HG03565 (cell line): ENCODE data around the gene CCNY.

Experiments used
- ATAC-seq: cut with Tn5 transposase; IDR thresholded peaks from one replicate; pipeline ENCODE4 v1.9.1; 2021; ENCODE audit warnings: mild to moderate bottlenecking, moderate library complexity; ENCODE audit not compliant: unreplicated experiment

CCNY gene

GRCh38 chr10:35467186-35467585 is 130.9 kb downstream of the CCNY start:
- no peak for ATAC-seq

- ATAC-seq, result no peak
These were observed 134.1 kb downstream of the CCNY start for GRCh38 chr10:35470248-35470924.

GRCh38 chr10:35470925-35471315 is 134.6 kb downstream of the CCNY start:
- ATAC-seq, result no peak

GRCh38 chr10:35471435-35471834 is 135.1 kb downstream of the CCNY start:
- no peak for ATAC-seq

GRCh38 chr10:35480142-35480541 is 143.8 kb downstream of the CCNY start:
- no peak for ATAC-seq

GRCh38 chr10:35481413-35481812 is 145.1 kb downstream of the CCNY start:
- ATAC-seq, result no peak

GRCh38 chr10:35486297-35486990 is 150.1 kb downstream of the CCNY start:
- ATAC-seq, result no peak

- no peak for ATAC-seq
These were observed 151.2 kb downstream of the CCNY start for GRCh38 chr10:35487336-35488034.

- no peak for ATAC-seq
These were observed 151.9 kb downstream of the CCNY start for GRCh38 chr10:35488228-35488627.

- ATAC-seq, result no peak
These were observed 156.3 kb downstream of the CCNY start for GRCh38 chr10:35492386-35493195.

GRCh38 chr10:35493196-35494118 is 157.1 kb downstream of the CCNY start:
- ATAC-seq, result no peak

GRCh38 chr10:35495521-35496119 is 159.3 kb downstream of the CCNY start:
- peak; percentile 47 for ATAC-seq

- ATAC-seq, result no peak
These were observed 161.6 kb downstream of the CCNY start for GRCh38 chr10:35497909-35498308.

GRCh38 chr10:35498693-35499092 is 162.4 kb downstream of the CCNY start:
- ATAC-seq, result peak; percentile 73

- ATAC-seq, result no peak
These were observed 165.6 kb downstream of the CCNY start for GRCh38 chr10:35501923-35502322.

- ATAC-seq, result no peak
These were observed 166.4 kb downstream of the CCNY start for GRCh38 chr10:35502692-35503091.

GRCh38 chr10:35503578-35503977 is 167.3 kb downstream of the CCNY start:
- no peak for ATAC-seq

GRCh38 chr10:35504132-35504531 is 167.8 kb downstream of the CCNY start:
- ATAC-seq, result no peak

- no peak for ATAC-seq
These were observed 169.0 kb downstream of the CCNY start for GRCh38 chr10:35505241-35505873.
